ENCODE measurements around the gene PLPPR1. TPM values are rescaled to one million over a fixed set of nuclear protein-coding genes. Genes with fewer than 3 reads are reported as not detected.

The PLPPR1 gene
- total RNA-seq, 4 donors from 2014 or later: 0.26 to 3.8 (median 0.57) TPM; not detected in 1

DNA sequence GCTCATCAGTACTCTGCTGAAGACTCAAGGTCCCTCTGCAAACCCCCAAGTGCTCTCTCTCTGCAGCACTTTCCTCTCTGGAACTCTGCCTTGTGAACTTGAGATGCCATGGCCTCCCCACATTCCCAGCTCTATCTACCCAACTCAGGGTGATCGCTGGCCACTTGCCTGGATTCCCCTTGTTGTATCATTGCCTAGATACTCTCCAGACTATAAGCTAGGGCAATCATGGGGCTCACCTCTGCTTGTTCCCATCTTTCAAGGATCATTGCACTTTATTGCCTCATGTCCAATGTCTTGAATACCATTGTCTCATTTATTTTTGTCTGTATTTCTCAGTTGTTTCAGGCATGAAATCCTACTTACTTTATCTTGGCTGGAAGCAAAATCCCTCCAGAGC is 144.1 kb downstream of the PLPPR1 start:
- no peak for TF ChIP-seq POLR2A (IDR thresholded peaks at IDR 0.05)
- TF ChIP-seq, protein P1, sequence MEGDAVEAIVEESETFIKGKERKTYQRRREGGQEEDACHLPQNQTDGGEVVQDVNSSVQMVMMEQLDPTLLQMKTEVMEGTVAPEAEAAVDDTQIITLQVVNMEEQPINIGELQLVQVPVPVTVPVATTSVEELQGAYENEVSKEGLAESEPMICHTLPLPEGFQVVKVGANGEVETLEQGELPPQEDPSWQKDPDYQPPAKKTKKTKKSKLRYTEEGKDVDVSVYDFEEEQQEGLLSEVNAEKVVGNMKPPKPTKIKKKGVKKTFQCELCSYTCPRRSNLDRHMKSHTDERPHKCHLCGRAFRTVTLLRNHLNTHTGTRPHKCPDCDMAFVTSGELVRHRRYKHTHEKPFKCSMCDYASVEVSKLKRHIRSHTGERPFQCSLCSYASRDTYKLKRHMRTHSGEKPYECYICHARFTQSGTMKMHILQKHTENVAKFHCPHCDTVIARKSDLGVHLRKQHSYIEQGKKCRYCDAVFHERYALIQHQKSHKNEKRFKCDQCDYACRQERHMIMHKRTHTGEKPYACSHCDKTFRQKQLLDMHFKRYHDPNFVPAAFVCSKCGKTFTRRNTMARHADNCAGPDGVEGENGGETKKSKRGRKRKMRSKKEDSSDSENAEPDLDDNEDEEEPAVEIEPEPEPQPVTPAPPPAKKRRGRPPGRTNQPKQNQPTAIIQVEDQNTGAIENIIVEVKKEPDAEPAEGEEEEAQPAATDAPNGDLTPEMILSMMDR (IDR thresholded peaks at IDR 0.05): no peak
- TF ChIP-seq POLR2AphosphoS5 (IDR thresholded peaks at IDR 0.05): no peak
- TF ChIP-seq EP300 (IDR thresholded peaks at IDR 0.05): no peak
- Histone ChIP-seq H3K4me3 (no peak overlapping the region), H3K9me3 (no peaks in the 10 kb centered on the region), H3K27me3 (no peaks in the 10 kb centered on the region), H3K36me3 (no peaks in the 10 kb centered on the region), H3K27ac (no peak overlapping the region), H3K4me1 (no peaks in the 10 kb centered on the region)
- DNase-seq (ENCODE audit: low spot score in 2 of 2): no peak
- WGBS: 92% methylated on average over 1 of the region's 1 CpG

DNA sequence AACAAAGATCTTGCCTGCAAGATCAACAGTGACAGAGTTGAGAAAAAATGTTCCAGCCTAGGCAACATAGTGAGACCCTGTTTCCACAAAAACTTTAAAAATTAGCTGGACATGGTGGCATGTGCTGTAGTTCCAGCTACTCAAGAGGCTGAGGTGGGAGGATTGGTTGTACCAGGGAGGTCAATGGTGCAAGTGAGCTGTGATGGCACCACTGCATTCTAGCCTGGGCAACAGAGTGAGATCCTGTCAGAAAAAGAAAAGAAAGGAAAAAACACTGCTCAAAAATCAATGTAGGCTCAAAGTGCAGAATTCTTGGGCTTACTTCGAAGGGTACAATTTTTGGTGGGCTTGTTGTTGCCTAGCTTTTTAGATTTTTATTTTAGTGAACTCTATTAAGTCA is 145.4 kb downstream of the PLPPR1 start:
- no peaks in the 10 kb centered on the region for H3K36me3 ChIP-seq
- WGBS: 79% methylated on average over 1 of the region's 1 CpG
- no peaks in the 10 kb centered on the region for H3K9me3 ChIP-seq
- no peak for DNase-seq (ENCODE audit: low spot score in 2 of 2)
- H3K27me3 ChIP-seq: no peaks in the 10 kb centered on the region
- no peak overlapping the region for H3K4me3 ChIP-seq
- TF ChIP-seq POLR2A (IDR thresholded peaks at IDR 0.05) (no peak), POLR2AphosphoS5 (IDR thresholded peaks at IDR 0.05) (no peak), EP300 (IDR thresholded peaks at IDR 0.05) (no peak)
- TF ChIP-seq, protein P1 (IDR thresholded peaks at IDR 0.05): no peak
- no peaks in the 10 kb centered on the region for H3K4me1 ChIP-seq
- H3K27ac ChIP-seq: no peak overlapping the region

DNA sequence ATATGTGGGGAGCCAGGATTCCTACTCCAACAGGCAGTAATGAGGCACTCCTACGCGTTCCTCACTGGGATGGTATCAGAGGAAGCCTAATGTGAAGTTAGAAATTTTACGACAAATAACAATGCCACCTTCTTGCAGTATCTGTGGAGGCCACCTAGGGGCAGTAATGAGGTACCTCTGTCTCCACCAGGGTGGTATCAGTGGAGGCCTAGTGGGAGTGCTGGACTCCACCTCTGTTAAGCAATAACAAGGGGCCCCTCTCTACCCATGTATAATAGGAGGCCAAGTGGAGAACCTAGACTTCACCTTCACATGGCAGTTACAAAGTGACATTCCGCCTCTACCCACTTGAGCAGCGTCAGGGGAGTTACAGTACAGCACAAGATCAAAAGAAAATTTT is 147.9 kb downstream of the PLPPR1 start:
- no peak overlapping the region for H3K27ac ChIP-seq
- 93% methylated on average over 5 of the region's 5 CpGs for WGBS

DNA sequence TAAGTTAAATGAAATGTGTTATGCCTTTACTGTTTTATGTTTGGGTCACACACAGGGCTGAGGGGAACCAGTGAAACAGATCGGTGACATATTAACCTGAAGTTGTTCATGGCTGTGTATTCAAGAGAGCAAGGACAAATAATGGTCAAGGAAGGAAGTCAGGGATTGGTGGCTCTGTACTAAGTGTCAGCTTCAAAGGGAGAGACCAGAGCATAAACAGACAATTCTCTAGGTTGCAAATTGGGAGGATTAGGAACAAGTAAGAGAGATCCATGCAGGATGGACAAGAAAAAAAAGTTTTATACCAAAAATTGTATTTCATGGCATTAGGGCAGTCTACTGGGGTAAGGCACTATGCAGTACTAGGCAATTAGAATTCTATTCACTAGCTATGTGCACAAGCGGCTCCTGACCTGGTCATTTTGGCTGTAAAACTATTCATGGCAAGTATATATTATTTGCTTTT is 156.3 kb downstream of the PLPPR1 start:
- Histone ChIP-seq H3K9me3 (no peaks in the 10 kb centered on the region), H3K27ac (no peak overlapping the region), H3K4me1 (no peaks in the 10 kb centered on the region), H3K4me3 (no peak overlapping the region), H3K36me3 (no peaks in the 10 kb centered on the region), H3K27me3 (no peaks in the 10 kb centered on the region)
- TF ChIP-seq EP300 (IDR thresholded peaks at IDR 0.05) (no peak), POLR2A (IDR thresholded peaks at IDR 0.05) (no peak), POLR2AphosphoS5 (IDR thresholded peaks at IDR 0.05) (no peak)
- TF ChIP-seq, protein P1 (IDR thresholded peaks at IDR 0.05): no peak
- no peak for DNase-seq (ENCODE audit: low spot score in 2 of 2)
- 83% methylated on average over 2 of the region's 2 CpGs for WGBS

More for the DNA sequence above, 147.9 kb downstream of the PLPPR1 start:
- Histone ChIP-seq H3K4me1 (no peaks in the 10 kb centered on the region), H3K9me3 (no peaks in the 10 kb centered on the region), H3K27me3 (no peaks in the 10 kb centered on the region), H3K4me3 (no peak overlapping the region), H3K36me3 (no peaks in the 10 kb centered on the region)
- TF ChIP-seq, protein P1 (IDR thresholded peaks at IDR 0.05): no peak
- TF ChIP-seq EP300 (IDR thresholded peaks at IDR 0.05): no peak
- no peak for TF ChIP-seq POLR2A (IDR thresholded peaks at IDR 0.05)
- no peak for TF ChIP-seq POLR2AphosphoS5 (IDR thresholded peaks at IDR 0.05)
- DNase-seq (ENCODE audit: low spot score in 2 of 2): no peak

DNA sequence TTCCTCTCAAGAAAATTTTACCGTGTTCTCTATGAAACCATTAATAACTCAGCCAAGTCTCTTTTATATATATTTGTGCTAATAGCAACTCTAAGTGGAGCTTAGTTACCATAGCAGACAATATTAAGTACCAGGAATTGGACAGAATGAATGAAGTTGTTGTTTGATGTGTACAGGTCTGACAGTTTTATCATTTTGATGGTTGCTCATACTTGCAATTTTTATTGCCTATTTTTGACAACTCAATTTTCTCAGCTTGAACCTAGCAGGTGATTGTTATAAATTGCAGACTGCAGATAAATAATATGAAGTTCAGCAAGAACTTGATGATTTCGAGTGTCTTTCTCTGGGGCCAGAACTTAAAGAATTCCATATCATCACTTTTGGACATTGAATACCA is 163.2 kb downstream of the PLPPR1 start:
- H3K36me3 ChIP-seq: no peaks in the 10 kb centered on the region
- TF ChIP-seq POLR2A (IDR thresholded peaks at IDR 0.05): no peak
- TF ChIP-seq POLR2AphosphoS5 (IDR thresholded peaks at IDR 0.05): no peak
- TF ChIP-seq EP300 (IDR thresholded peaks at IDR 0.05): no peak
- TF ChIP-seq, protein P1 (IDR thresholded peaks at IDR 0.05): no peak
- H3K27me3 ChIP-seq: no peaks in the 10 kb centered on the region
- H3K4me1 ChIP-seq: no peaks in the 10 kb centered on the region
- H3K4me3 ChIP-seq: no peak overlapping the region
- H3K9me3 ChIP-seq: no peaks in the 10 kb centered on the region
- DNase-seq (ENCODE audit: low spot score in 2 of 2): no peak
- H3K27ac ChIP-seq: no peak overlapping the region
- 67% methylated on average over 2 of the region's 2 CpGs for WGBS
